Keratinocyte (primary cell): Measurements from ENCODE around the gene RHOA. TPM values are rescaled to one million over a fixed set of nuclear protein-coding genes. Genes with fewer than 3 reads are reported as not detected.
"Not testable (repeated sequence)": the region's sequence is repeated elsewhere in the genome, so short reads cannot be mapped to it uniquely, and the experiment has no call there.

ENCODE experiments used
- DNase-seq: peaks from one replicate; pipeline ENCODE4 v3.0.0-alpha.2; 2011; ENCODE audit warnings: low read depth, missing footprints, low spot score
- FAIRE-seq: peaks from 2 replicates; lab custom pipeline; 2011; peaks lifted over from hg19 to GRCh38; lab: Jason Lieb, UNC
- H2AFZ ChIP-seq: 2 replicates; pipeline ENCODE4 v1.6.0; 2012; ENCODE audit warnings: low read length, control low read depth, inconsistent platforms; ENCODE audit not compliant: control insufficient read depth
- H3K27ac ChIP-seq: 2 replicates; pipeline ENCODE4 v1.5.1; 2011; ENCODE audit warnings: low read length; ENCODE audit not compliant: control insufficient read depth, insufficient read depth
- H3K27me3 ChIP-seq: 3 replicates; pipeline ENCODE4 v1.6.0; 2011; ENCODE audit warnings: low read length; ENCODE audit not compliant: control insufficient read depth, insufficient read depth; ENCODE audit errors: extremely low read depth
- H3K36me3 ChIP-seq, 2 experiments: 2 replicates in 1 of 2; 3 replicates in 1 of 2; pipeline ENCODE4 v1.5.1; 2011; ENCODE audit warnings: low read length in 2 of 2, mild to moderate bottlenecking in 1 of 2; ENCODE audit not compliant: control insufficient read depth in 2 of 2, insufficient read depth in 2 of 2; ENCODE audit errors: extremely low read depth in 1 of 2
- H3K4me1 ChIP-seq: 3 replicates; pipeline ENCODE4 v1.5.1; 2011; ENCODE audit warnings: low read length; ENCODE audit not compliant: control insufficient read depth, insufficient read depth; ENCODE audit errors: extremely low read depth
- H3K4me2 ChIP-seq: 3 replicates; pipeline ENCODE4 v1.6.0; 2011; ENCODE audit warnings: low read depth, low read length; ENCODE audit not compliant: control insufficient read depth, insufficient read depth; ENCODE audit errors: extremely low read depth
- H3K4me3 ChIP-seq, 3 experiments: fragments of 200-600 bp in 1 of 3; sonication (generic) in 1 of 3; 2 replicates in 2 of 3; 3 replicates in 1 of 3; pipeline ENCODE4 v1.5.1; 2011 to 2016; ENCODE audit warnings: low read length in 3 of 3, mild to moderate bottlenecking in 3 of 3, control low read depth in 2 of 3, inconsistent platforms in 1 of 3, low read depth in 1 of 3, mixed read lengths in 1 of 3, mixed run types in 1 of 3, moderate library complexity in 1 of 3; ENCODE audit not compliant: control insufficient read depth in 2 of 3, insufficient read depth in 2 of 3; ENCODE audit errors: extremely low read depth in 1 of 3
- H3K79me2 ChIP-seq: 2 replicates; pipeline ENCODE4 v1.6.0; 2012; ENCODE audit warnings: low read length; ENCODE audit not compliant: control insufficient read depth, insufficient read depth
- H3K9ac ChIP-seq: 3 replicates; pipeline ENCODE4 v1.6.0; 2011; ENCODE audit warnings: low read length; ENCODE audit not compliant: control insufficient read depth, insufficient read depth; ENCODE audit errors: extremely low read depth
- H3K9me1 ChIP-seq: 3 replicates; pipeline ENCODE4 v1.6.0; 2011; ENCODE audit warnings: low read length; ENCODE audit not compliant: control insufficient read depth, insufficient read depth; ENCODE audit errors: extremely low read depth
- H3K9me3 ChIP-seq: 2 replicates; pipeline ENCODE4 v1.5.1; 2012; ENCODE audit warnings: low read depth, low read length; ENCODE audit not compliant: control insufficient read depth
- H4K20me1 ChIP-seq: 3 replicates; pipeline ENCODE4 v1.6.0; 2011; ENCODE audit warnings: low read length; ENCODE audit not compliant: control insufficient read depth, insufficient read depth; ENCODE audit errors: extremely low read depth
- EZH2 ChIP-seq: IDR thresholded peaks from one replicate; pipeline ENCODE4 v1.6.1; 2012; ENCODE audit warnings: inconsistent platforms, mild to moderate bottlenecking, low read length, moderate library complexity
- dilution Hi-C: fragments of 300-500 bp; cut with MboI; formaldehyde crosslinking; loops from one replicate; pipeline ENCODE4 v1.7.0; 2020; ENCODE audit warnings: low sequenced_read_pairs; ENCODE audit not compliant: extremely low pct_ligation_motif_present
- polyA plus RNA-seq, 5 experiments: library from polyadenylated mRNA; depleted of rRNA in 3 of 5; stranded (reverse) in 3 of 5; stranded (forward) in 1 of 5; unstranded in 1 of 5; fragments of >200 nt; gene quantifications; 1 replicate in 1 of 5; 2 replicates in 3 of 5; 3 replicates in 1 of 5; pipeline versions ENCODE4 v1.2.1 to v1.2.3, GENCODE V29; 2011 to 2012; ENCODE audit warnings: missing spikeins in 2 of 5, low read depth in 1 of 5, low replicate concordance in 1 of 5
- TF ChIP-seq, protein P1 (sequence below), 3 experiments: IDR thresholded peaks in 1 of 3; conservative IDR thresholded peaks in 1 of 3; optimal IDR thresholded peaks in 1 of 3; 2 replicates in 2 of 3; 3 replicates in 1 of 3; pipeline versions ENCODE3 to v1.5.1; 2011; ENCODE audit warnings: low read length in 3 of 3, mild to moderate bottlenecking in 3 of 3, moderate library complexity in 2 of 3, control low read depth in 1 of 3, inconsistent platforms in 1 of 3; ENCODE audit not compliant: insufficient read depth in 2 of 3; ENCODE audit errors: extremely low read depth in 1 of 3

The RHOA gene
- polyA plus RNA-seq, 1 donor (not counting 4 experiments of a cell fraction or from before 2014, with no cell fraction given), result 332 TPM

GRCh38 chr3:49410066-49410845, 1.5 kb downstream of the RHOA start:
- Histone ChIP-seq H2AFZ (no peak overlapping the region), H3K4me2 (peak overlapping the region; percentile 85), H3K4me1 (peaks cover 31% of the 10 kb centered on the region), H3K9me1 (peaks cover 9% of the 10 kb centered on the region), H3K36me3 (peaks cover 6 to 9% of the 10 kb centered on the region in 2 experiments), H3K27me3 (no peaks in the 10 kb centered on the region), H3K79me2 (peaks cover 79% of the 10 kb centered on the region), H3K9ac (peak overlapping the region; percentile 92), H3K27ac (peak overlapping the region; percentile 88), H4K20me1 (peaks cover 29% of the 10 kb centered on the region), H3K9me3 (no peaks in the 10 kb centered on the region), H3K4me3 (peak overlapping the region; percentile 70 to 94 (median 93))
- dilution Hi-C loops, result no loop called here
- FAIRE-seq, result no peak
- TF ChIP-seq, protein P1, sequence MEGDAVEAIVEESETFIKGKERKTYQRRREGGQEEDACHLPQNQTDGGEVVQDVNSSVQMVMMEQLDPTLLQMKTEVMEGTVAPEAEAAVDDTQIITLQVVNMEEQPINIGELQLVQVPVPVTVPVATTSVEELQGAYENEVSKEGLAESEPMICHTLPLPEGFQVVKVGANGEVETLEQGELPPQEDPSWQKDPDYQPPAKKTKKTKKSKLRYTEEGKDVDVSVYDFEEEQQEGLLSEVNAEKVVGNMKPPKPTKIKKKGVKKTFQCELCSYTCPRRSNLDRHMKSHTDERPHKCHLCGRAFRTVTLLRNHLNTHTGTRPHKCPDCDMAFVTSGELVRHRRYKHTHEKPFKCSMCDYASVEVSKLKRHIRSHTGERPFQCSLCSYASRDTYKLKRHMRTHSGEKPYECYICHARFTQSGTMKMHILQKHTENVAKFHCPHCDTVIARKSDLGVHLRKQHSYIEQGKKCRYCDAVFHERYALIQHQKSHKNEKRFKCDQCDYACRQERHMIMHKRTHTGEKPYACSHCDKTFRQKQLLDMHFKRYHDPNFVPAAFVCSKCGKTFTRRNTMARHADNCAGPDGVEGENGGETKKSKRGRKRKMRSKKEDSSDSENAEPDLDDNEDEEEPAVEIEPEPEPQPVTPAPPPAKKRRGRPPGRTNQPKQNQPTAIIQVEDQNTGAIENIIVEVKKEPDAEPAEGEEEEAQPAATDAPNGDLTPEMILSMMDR (optimal IDR thresholded peaks at IDR 0.05 in 1 of 3, IDR thresholded peaks at IDR 0.05 in 1 of 3, conservative IDR thresholded peaks at IDR 0.05 in 1 of 3; ENCODE audit: extremely low read depth in 1 of 3, insufficient read depth in 2 of 3, low read length in 3 of 3), result no peak
- TF ChIP-seq EZH2, result no peak
- no peak for DNase-seq

- H3K36me3 ChIP-seq, result peaks cover 3 to 4% of the 10 kb centered on the region in 2 experiments
- dilution Hi-C loops, result no loop called here
- no peak overlapping the region for H2AFZ ChIP-seq
- FAIRE-seq (no peak), DNase-seq (no peak)
- H3K9ac ChIP-seq, result no peak overlapping the region
- H3K4me3 ChIP-seq, result peak overlapping the region in 1 of 3 experiments; percentile 33
- peaks cover 99% of the 10 kb centered on the region for H3K79me2 ChIP-seq
- TF ChIP-seq EZH2, result no peak
- TF ChIP-seq, protein P1 (optimal IDR thresholded peaks at IDR 0.05 in 1 of 3, IDR thresholded peaks at IDR 0.05 in 1 of 3, conservative IDR thresholded peaks at IDR 0.05 in 1 of 3; ENCODE audit: extremely low read depth in 1 of 3, insufficient read depth in 2 of 3, low read length in 3 of 3), result no peak
- peaks cover 34% of the 10 kb centered on the region for H4K20me1 ChIP-seq
- no peaks in the 10 kb centered on the region for H3K9me3 ChIP-seq
- peaks cover 21% of the 10 kb centered on the region for H3K4me1 ChIP-seq
- peak overlapping the region; percentile 39 for H3K4me2 ChIP-seq
- H3K9me1 ChIP-seq, result peaks cover 6% of the 10 kb centered on the region
- H3K27ac ChIP-seq, result no peak overlapping the region
- H3K27me3 ChIP-seq, result no peaks in the 10 kb centered on the region
These were observed 4.9 kb downstream of the RHOA start for GRCh38 chr3:49406571-49407565.

- H3K27me3 ChIP-seq, FAIRE-seq, H3K9ac ChIP-seq, DNase-seq, H3K9me3 ChIP-seq, H3K9me1 ChIP-seq, dilution Hi-C loops, H3K36me3 ChIP-seq, H2AFZ ChIP-seq, H3K27ac ChIP-seq, H3K4me2 ChIP-seq, H3K4me3 ChIP-seq: not testable (repeated sequence)
- peaks cover 37% of the 10 kb centered on the region for H4K20me1 ChIP-seq
- peaks cover 98% of the 10 kb centered on the region for H3K79me2 ChIP-seq
- peaks cover 21% of the 10 kb centered on the region for H3K4me1 ChIP-seq
These were observed 6.2 kb downstream of the RHOA start for GRCh38 chr3:49405570-49405969.
